Stimulated activated CD8-positive, alpha-beta memory T cell treated with anti-CD3 and anti-CD28 coated beads, Interleukin-12 subunit alpha, Interleukin-12 subunit beta, amount 100 ng/mL, for 24 hours (primary cell): Measurements from ENCODE around the gene SH2D3C.
"Not testable (repeated sequence)": the region's sequence is repeated elsewhere in the genome, so short reads cannot be mapped to it uniquely, and the experiment has no call there.

Experiments used
- DNase-seq: peaks from one replicate; pipeline ENCODE4 v3.0.0-alpha.2; 2020; ENCODE audit errors: extremely low read depth

The SH2D3C gene

DNA sequence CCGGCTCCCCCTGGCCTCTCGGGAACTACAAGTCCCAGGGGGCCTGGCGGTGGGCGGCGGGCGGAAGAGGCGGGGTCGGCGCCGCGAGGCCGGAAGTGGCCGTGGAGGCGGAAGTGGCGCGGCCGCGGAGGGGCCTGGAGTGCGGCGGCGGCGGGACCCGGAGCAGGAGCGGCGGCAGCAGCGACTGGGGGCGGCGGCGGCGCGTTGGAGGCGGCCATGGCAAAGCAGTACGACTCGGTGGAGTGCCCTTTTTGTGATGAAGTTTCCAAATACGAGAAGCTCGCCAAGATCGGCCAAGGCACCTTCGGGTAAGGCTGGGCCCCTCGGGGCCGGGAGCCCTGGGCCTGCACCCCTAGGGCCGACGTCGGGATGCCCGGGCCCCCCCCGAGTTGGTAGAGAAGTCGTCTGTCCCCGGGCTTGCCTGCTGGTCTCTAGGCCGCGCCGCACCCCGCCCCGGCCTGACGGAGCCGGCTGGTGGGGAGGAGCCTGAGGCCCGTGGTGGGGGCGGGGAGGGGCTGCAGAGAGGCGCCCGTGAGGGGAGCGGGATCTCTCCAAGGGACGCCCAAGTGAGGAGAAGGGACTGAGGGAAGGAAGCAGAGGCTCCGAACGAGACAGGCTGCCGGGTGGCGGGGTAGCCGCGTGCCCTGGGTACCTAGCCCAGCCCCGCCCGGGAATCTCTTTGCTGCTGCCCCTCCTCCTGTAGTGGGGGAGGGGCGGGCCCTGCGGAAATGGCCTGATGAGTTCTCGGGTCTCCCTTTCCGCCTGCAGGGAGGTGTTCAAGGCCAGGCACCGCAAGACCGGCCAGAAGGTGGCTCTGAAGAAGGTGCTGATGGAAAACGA lies 7.7 kb upstream of the SH2D3C start, which contains the start of gene CDK9:
TSS of gene CDK9 (plus strand) at position 102 of the 840 bp plus-strand sequence. CDS start at position 217, 115 bp downstream.
- peak; percentile 86 for DNase-seq

DNA sequence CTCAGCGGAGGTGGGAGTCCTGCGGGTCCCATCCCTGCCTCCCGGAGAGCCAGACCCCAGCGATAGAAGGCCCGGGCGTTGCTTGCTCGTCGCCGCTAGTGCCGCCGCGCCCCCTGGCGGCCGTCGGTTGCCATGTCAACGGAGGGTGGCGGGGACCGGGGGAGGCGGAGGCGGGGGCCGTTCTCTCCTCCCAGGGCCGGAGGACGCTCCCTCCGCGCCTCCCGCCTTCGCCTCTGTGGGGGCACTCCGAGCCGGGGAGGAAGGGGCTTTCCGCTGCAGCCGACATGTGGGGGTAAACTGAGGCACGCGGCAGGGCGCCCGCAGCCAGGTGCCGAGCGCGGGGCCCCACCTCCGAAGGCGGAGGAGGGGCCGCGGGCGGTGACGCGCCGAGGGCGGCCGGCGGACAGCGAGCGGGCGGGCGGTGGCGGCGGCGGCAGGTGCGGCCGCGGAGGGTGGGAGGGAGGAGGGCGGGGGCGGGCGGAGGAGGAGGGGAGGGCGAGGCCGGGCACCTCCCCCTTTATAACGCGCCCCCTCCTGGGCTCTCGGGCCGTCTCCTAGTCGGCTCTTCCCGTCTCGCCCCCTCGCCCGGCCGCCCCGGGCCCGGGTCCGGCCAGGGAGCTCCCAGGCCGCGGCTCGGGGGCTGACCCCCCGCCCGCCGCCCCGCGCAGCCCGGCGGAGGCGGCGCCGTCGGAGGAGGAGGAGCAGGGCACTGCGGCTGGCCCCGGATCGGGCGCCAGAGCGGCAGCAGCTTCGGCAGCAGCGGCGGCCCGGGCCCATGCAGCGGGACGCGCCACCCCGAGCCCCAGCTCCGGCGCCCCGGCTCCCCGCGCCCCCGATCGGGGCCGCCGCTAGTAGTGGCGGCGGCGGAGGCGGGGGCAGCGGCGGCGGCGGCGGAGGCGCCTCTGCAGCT lies 6.8 kb upstream of the SH2D3C start:
- DNase-seq: peak; percentile 77

DNA sequence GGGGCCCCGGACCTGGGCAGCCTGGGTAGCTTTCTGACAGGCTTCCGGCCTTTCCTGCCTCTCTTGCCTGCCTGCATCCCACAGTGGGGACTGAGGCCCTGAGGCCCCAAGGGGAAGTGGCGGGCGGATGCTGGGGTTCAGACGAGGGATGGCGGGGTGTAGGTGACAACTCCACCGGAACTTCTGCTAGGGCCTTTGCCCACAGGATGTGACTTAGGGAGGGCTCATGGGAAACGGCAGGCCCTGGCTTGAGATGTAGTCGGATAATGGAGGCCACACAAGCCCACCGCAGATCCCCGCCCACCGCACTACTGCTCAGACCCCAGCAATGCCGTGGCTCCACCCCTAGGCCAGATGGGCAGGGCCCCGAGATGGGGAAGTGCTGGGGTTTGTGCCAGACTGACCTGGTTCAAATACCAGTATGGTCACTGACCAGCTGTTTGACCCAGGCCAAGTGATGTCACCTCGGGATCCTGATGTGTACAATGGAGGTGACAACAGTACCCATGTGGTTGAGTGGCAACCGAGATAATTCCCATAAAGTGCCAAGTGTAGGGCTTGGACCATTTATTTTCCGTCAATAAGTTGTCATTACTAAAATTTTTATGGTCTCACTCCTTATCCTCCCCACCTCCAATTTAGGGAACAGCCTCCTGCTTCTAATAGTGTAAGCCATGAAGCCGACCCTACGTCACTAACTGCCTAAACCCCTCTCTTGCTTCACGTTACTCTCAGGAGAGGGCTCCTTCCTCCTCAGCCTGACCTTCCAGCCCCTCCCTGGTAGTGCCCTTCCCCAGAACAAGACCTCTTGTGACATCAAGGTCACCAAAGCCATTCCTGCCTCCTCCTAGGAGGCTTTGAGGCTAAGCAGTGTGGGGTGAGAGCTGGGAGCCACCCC lies 4.9 kb upstream of the SH2D3C start:
- DNase-seq: peak; percentile 45

DNA sequence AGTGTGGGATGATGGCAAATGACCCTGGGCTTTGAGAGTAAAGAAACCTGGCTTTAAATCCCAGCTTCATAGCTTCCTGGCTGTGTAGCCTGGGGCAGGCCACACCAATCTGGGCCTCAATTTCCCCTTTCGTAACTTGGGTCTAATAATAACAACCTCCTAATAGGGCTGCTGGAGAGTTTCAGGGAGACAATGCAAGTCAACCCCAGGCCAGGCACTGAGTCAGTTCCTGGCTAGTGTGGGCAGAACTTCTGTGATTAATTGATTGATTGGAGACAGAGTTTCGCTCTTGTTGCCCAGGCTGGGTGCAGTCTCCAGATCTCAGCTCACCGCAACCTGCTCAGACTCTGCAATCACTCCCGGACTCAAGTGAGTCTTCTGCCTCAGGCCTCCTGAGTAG lies 3.3 kb upstream of the SH2D3C start:
- no peak for DNase-seq

DNA sequence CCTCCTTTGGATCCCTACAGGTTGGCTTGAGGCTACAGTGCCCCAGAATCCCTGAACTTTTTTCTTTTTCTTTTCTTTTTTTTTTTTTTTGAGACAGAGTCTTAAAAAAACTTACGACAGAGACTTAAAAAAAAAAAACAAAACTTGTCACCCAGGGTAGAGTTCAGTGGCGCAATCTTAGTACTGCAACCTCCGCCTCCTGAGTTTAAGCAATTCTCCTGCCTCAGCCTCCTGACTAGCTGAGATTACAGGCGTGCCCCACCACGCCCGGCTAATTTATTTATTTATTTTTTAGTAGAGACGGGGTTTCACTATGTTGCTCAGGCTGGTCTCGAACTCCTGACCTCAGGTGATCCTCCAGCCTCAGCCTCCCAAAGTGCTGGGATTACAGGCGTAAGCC lies 2.4 kb upstream of the SH2D3C start:
- not testable (repeated sequence) for DNase-seq

DNA sequence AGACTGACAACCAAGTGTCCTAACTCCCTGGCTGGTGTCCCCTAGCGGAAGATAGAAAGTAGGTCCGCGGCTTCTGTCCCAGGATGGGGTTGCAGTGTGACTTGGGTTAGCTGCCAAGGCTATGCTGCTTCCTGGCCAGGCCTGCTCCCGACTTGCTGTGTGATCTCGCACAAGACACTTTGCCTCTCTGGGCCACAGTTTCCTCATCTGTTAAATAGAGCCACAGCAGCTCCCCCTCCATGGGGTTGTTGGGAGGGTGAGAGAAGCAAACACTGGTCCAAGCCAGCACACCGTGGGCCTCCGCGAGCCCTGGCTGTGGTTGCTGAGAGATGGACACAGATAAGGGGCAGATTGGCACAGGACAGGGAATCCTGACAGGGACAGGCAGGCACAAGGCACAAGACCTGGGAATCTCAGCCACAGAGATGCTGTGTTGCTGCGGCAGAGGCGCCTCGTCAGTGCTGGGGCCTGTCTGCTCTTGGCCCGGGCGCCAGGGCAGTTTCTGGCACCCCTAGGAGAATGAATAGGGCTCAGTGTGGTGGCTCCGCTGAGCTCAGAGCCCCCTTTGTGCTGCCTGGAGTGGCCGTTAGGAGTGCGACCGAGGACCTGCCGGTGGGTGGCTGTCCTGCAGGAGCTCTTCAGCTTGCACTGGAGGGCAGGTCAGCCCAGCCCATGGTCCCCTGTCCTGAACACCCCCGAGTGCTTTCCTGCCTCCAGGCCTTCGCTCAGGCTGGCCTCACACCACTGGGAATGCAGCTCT lies 1.8 kb upstream of the SH2D3C start:
- no peak for DNase-seq

DNA sequence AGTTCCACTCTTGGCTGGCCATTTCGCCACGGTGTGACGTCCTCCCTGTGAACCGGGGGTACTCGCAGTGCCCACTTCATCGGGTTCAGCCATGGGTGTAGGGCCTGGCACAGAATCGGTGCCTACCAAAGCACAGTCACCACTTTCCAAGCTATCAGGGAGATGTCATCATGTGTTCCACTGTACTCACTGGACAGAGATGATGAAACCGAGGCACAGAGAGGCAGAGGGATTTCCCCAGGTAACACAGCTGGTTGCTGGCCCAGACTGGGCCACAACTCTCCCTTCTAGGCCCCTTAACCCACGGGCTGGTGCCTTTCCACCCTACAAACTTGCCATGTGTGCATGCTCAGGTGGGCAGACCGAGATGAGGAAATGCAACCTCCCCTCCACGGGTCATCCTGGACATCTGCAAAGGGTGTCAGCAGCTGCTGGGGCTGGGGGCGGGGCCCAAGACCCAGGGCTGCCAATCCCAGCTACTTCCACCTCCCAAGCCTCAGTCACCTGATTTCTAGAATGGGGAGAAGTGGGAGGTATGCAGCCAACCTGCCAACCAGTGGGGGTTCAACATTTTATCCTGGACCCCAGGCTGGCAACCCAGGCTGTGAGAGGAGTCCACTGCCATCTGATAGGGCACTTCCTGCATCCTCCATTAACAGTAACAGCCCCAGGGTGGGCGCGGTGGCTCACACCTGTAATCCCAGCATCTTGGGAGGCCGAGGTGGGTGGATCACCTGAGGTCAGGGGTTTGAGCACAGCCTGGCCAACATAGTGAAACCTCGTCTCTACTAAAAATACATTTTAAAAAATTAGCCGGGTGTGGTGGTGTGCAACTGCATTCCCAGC lies 893 bp upstream of the SH2D3C start:
- peak; percentile 27 for DNase-seq

DNA sequence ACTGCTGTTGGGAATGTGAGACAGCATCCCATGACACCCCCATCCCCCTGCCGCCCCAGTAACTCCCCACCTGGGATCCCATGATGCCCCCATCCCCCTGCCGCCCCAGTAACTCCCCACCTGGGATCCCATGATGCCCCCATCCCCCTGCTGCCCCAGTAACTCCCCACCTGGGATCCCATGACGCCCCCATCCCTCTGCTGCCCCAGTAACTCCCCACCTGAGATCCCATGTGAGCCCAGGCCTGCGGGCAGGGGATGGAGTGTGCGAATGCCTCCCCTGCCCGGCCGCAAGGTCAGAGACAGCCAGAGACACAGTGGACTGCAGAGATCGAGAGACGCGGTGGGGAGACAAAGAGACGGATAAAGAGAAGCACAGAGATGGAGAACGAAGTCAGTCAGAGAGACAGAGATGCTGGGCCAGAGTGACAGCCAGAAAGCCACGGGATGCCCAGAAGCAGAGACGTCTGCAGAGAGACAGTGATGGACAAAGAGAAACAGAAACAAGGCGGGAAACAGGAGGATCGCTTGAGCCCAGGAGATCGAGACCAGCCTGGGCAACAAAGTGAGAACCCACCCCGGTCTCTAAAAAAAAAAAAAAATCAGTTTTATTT lies 992 bp downstream of the SH2D3C start:
- no peak for DNase-seq

DNA sequence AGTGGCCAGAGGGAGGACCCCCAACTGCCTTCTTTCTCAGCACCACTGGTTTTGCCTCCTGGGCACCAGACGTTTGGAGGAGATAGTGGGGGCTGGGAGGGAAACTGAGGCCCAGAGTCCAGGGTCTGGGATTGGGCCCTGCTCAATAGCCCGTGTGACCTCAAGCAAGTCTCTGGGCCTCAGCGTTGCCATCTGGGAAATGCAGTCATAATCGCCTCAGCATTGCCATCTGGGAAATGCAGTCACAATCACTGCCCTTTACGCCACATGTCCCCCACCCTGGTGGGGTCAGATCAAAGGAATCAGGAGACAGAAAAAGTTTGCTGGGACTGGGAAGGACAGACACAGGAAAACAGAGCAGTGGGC lies 1.6 kb downstream of the SH2D3C start:
- DNase-seq: no peak

DNA sequence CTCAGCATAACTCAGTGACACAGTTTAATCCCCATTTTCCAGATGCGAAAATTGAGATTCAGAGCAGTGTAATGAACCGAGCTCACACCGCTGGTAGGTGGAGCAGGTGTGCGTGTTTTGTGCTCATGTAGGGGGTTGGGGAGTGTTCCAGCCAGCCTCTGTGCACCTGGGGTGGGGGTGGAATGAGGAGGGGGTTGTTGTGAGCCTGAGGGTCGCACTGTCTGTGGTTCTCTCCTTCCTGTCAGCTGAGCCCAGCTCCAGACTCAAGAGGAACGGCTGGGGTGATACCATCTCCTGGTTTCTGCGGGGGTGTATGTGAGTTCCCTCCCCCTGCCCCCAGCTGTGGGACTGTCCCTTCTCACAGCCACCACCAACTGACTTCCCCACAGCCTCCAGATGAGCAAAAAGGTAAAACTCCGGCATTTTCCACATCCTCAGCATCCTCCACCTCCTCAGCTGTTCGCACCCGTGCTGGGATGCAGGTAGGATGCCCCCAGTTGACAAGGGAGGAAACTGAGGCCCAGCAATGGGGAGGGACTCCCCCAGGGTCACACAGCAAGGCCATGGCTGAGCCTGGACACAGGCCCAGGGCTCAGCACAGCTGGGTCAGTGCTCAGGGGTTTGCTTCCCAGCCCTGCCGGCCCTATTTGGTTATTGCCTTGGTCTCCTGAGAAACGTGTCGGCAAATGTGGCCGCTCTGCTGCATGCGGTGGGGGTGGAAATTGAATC lies 2.1 kb downstream of the SH2D3C start:
- peak; percentile 45 for DNase-seq

DNA sequence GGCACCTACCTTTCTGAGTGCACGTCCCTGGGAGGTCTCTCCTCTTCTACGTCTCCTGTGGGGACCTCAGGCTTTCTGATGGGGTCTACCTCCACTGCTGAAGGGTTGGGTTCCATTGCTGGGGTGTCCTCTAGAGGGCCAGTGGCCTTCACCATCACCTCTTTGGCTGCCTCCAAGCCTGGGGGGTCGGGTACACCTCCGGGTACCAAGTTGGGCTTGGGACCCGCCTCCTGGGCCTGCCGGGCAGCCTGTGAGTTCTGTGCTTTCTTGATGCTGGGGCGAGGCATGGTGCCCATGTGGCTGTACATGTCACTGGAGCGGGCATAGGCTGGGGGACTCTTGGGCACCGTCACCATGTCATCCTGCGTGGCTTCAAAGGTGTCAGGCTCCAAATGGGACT lies 4.5 kb downstream of the SH2D3C start:
- DNase-seq: no peak

DNA sequence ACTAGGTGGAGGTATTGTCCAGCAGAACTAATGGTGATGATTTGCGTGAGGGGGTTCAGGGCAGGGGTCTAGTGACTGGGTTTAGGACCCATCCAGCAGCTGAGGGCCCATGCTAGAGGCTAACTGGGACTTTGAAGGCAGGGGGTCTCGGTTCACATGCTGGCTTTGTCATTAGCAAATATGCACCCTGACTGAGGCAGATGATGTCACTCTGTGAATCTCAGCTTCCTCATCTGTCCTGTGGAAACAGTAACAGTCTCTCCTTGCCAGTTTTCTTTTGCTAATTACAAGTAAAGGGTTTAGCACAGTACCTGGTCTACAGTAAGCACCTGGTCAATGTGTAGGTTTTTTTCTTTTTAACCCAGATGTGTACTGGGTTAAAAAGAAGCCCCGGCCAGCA lies 5.2 kb downstream of the SH2D3C start:
- no peak for DNase-seq

DNA sequence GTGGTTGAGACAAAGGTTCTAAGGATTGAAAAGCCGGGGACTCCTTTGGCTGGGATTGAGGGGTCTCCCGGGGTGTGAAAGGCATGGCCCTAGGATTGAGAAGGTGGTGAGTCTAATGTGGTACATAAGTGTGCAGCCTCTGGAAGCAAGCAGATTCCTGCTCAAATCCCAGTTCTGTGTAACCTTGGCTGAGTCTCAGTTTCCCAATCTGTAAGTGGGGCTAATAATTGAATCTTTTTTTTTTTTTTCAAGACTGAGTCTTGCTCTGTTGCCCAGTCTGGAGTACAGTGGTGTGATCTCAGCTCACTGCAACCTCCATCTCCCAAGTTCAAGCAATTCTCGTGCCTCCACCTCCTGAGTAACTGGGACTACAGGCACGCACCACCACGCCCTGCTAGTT lies 5.9 kb downstream of the SH2D3C start:
- DNase-seq: no peak

DNA sequence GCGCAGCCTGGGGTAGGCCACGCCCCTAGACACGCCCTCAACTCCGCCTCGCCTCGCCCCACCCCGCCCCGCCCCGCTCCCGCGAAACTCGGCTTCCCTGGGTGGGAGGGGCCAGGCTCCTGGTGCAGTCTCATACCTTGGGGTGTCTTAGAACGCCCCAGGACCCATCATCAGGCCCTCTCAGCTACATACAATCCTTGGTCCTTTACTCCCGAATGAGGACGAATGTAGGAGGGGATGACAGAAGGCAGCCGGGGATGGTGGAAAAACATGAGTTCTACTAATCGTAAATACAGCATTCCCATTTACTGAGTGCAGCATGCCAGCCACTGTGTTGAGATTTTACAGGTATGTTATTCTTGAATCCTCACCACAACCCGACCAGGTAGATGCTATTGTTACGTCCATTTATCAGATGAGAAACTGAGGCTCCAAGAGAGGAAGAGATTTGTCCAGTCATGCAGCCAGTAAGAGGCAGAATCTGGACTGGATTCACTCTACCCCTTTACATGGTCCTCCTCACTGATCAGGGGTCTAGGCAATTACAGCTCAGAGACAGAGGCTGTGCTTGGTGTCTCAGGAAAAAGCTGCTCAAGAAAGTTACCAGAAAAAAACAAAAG lies 6.8 kb downstream of the SH2D3C start:
- DNase-seq: no peak

DNA sequence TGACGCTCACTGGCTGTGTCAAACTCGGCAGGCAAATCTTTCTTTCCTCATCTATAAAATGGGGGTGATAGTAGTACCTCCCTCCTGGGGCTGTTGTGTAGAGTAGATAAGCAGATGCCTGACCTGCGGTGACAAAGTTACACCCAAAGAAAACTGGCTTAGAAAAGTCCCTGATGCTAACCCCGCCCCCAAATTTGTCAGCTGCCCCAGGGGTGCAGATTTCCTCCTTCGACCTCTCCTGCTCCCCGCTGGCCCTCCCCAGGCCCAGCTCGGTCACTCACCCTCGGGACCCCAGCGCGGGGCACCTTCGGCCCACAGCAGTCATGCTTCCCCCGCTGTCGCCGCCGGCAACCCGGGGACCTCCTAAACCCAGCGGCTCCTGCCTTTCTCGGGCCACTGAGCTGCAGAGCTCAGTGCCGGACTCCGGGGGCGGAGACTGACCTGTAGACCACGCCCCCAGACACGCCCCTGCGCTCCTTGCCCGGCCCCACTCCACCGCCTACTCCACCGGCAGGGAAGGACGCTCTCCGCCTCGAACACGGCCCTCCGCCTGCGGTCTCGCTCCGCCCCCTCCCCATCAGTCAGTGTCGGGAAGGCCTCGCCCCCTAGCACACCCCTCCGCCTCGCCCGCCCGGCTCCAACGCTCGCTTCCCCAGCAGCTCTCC lies 7.4 kb downstream of the SH2D3C start:
- peak; percentile 92 for DNase-seq

DNA sequence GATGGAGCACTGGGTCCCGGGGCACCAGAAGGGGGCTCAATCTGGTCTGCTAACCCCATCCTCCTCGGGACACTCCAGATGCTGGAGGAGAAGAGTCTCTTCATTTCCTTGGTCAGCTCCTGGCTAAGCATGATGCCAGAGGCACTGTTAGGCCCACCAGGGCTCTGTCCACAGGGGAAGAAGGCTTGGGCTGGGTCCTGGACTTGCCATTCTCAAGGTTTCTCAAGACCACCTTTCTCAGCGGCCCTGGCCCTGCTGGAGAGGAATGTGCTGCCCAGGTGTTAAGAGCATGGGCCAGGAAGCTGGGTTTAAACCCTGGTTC lies 7.9 kb downstream of the SH2D3C start:
- no peak for DNase-seq

DNA sequence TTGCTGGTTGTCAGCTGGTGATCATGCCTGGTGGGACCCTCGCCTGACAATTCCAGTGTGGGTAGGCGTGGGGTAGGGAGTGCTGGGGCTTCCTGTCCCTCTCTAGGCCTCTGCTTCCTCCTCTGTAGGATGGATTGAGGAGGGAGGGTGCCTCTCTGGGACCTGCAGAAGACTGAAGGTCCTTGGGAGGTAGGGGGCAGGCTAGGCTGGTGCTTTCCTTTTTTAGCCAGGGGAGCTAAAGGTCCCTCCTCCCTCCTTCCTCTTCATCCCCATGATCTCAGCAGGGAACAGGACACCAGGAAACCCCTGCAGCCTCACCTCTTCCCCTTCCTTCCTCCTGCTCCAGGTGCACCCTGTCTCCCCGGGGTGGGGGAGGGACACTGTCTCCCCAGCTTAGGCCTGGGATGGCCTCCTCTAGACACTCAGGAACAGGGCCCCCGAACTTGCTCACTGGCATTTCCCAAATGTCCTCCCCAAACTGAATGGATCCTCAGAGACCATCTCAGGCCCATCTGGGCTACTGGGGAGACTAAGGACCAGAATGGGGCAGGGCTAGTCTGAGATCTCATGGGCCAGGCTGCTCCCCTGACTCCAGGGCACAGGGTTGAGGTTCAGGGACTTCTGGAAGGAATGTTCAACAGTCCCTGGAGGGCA lies 8.4 kb downstream of the SH2D3C start:
- no peak for DNase-seq

DNA sequence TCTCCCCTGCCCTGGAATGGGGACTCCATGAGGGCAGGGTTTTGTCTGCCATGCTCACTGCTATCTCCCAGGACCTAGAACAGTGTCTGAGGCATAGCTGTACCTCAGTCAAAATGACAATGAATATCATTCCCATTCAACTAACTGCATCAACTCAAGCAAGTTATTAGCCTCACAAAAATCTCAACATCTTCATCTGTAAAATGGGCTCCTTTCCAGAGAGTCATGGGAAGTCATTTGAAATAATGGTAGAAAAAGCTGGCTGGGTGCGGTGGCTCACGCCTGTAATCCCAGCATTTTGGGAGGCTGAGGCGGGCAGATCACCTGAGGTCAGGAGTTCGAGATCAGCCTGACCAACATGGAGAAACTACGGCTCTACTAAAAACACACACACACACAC lies 9.4 kb downstream of the SH2D3C start:
- no peak for DNase-seq
